Loucy (cell line): ENCODE data around the gene CAPN14.

Experiments
- H2AFZ ChIP-seq: fragments of 200-600 bp; sonication (generic); 2 replicates; pipeline ENCODE4 v1.6.0; 2016; ENCODE audit warnings: antibody characterized with exemption, mild to moderate bottlenecking, low read length, moderate library complexity
- H3F3A ChIP-seq: fragments of 200-600 bp; 2 replicates; pipeline ENCODE4 v1.6.0; 2016; ENCODE audit warnings: antibody characterized with exemption, low read depth, mild to moderate bottlenecking
- H3K27me3 ChIP-seq: fragments of 200-600 bp; sonication (generic); 2 replicates; pipeline ENCODE4 v1.6.1; 2014; ENCODE audit warnings: low read length, mild to moderate bottlenecking; ENCODE audit not compliant: insufficient read depth, poor library complexity, severe bottlenecking
- H3K36me3 ChIP-seq: fragments of 200-600 bp; sonication (generic); 2 replicates; pipeline ENCODE4 v1.6.1; 2016; ENCODE audit warnings: low read length; ENCODE audit not compliant: insufficient read depth
- H3K4me1 ChIP-seq: fragments of 200-600 bp; sonication (generic); 2 replicates; pipeline ENCODE4 v1.5.1; 2014; ENCODE audit warnings: low read length, mild to moderate bottlenecking; ENCODE audit not compliant: insufficient read depth, poor library complexity, severe bottlenecking
- H3K4me2 ChIP-seq: fragments of 200-600 bp; sonication (generic); 2 replicates; pipeline ENCODE4 v1.6.0; 2014; ENCODE audit warnings: antibody characterized with exemption, low read length, low read depth, mild to moderate bottlenecking; ENCODE audit not compliant: poor library complexity, severe bottlenecking
- H3K4me3 ChIP-seq: fragments of 200-600 bp; sonication (generic); 2 replicates; pipeline ENCODE4 v1.5.1; 2014; ENCODE audit warnings: low read length, mild to moderate bottlenecking, mixed read lengths; ENCODE audit not compliant: poor library complexity, severe bottlenecking
- H3K79me2 ChIP-seq: fragments of 200-600 bp; sonication (generic); 2 replicates; pipeline ENCODE4 v1.6.1; 2014; ENCODE audit warnings: low read length; ENCODE audit not compliant: insufficient read depth
- H3K9ac ChIP-seq: fragments of 200-600 bp; sonication (generic); 2 replicates; pipeline ENCODE4 v1.6.0; 2014; ENCODE audit warnings: mild to moderate bottlenecking, low read depth, low read length, moderate library complexity; ENCODE audit not compliant: poor library complexity, severe bottlenecking
- H3K9me2 ChIP-seq: fragments of 200-600 bp; sonication (generic); replicated peaks from 2 replicates; pipeline ENCODE4 v1.6.1; 2016; ENCODE audit warnings: low read depth, low read length, mixed read lengths
- H3K9me3 ChIP-seq: fragments of 200-600 bp; sonication (generic); 2 replicates; pipeline ENCODE4 v1.6.1; 2014; ENCODE audit warnings: mild to moderate bottlenecking, antibody characterized with exemption, low read length, low read depth; ENCODE audit not compliant: insufficient read depth
- H4K20me1 ChIP-seq: fragments of 200-600 bp; sonication (generic); 2 replicates; pipeline ENCODE4 v1.6.0; 2014; ENCODE audit warnings: antibody characterized with exemption, low read length, mild to moderate bottlenecking; ENCODE audit not compliant: insufficient read depth, poor library complexity, severe bottlenecking
- EZH2phosphoT487 ChIP-seq: fragments of 200-600 bp; IDR thresholded peaks from 2 replicates; pipeline ENCODE4 v1.6.1; 2018; ENCODE audit warnings: antibody characterized with exemption, mild to moderate bottlenecking, moderate library complexity, borderline replicate concordance
- TF ChIP-seq, protein P1 (sequence below): fragments of 200-600 bp; sonication (generic); conservative IDR thresholded peaks from 2 replicates; pipeline ENCODE4 v1.5.1; 2014; ENCODE audit warnings: mild to moderate bottlenecking, antibody characterized with exemption, low read length

Gene CAPN14

GRCh38 chr2:31223749-31224148 is 6.4 kb upstream of the CAPN14 start:
- Histone ChIP-seq H3F3A (no peaks in the 10 kb centered on the region), H2AFZ (no peak overlapping the region), H3K4me1 (peaks cover 10% of the 10 kb centered on the region), H3K79me2 (no peaks in the 10 kb centered on the region), H3K9me3 (no peaks in the 10 kb centered on the region), H3K4me2 (no peak overlapping the region), H3K9me2 (no peaks in the 10 kb centered on the region), H3K27me3 (no peaks in the 10 kb centered on the region), H3K36me3 (no peaks in the 10 kb centered on the region), H3K4me3 (no peak overlapping the region), H4K20me1 (no peaks in the 10 kb centered on the region), H3K9ac (no peak overlapping the region)
- no peak for TF ChIP-seq EZH2phosphoT487
- TF ChIP-seq, protein P1, sequence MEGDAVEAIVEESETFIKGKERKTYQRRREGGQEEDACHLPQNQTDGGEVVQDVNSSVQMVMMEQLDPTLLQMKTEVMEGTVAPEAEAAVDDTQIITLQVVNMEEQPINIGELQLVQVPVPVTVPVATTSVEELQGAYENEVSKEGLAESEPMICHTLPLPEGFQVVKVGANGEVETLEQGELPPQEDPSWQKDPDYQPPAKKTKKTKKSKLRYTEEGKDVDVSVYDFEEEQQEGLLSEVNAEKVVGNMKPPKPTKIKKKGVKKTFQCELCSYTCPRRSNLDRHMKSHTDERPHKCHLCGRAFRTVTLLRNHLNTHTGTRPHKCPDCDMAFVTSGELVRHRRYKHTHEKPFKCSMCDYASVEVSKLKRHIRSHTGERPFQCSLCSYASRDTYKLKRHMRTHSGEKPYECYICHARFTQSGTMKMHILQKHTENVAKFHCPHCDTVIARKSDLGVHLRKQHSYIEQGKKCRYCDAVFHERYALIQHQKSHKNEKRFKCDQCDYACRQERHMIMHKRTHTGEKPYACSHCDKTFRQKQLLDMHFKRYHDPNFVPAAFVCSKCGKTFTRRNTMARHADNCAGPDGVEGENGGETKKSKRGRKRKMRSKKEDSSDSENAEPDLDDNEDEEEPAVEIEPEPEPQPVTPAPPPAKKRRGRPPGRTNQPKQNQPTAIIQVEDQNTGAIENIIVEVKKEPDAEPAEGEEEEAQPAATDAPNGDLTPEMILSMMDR = no peak

- Histone ChIP-seq H4K20me1 (no peaks in the 10 kb centered on the region), H3K27me3 (no peaks in the 10 kb centered on the region), H3K79me2 (no peaks in the 10 kb centered on the region), H3K9ac (no peak overlapping the region), H3K4me2 (no peak overlapping the region), H2AFZ (no peak overlapping the region), H3K9me3 (no peaks in the 10 kb centered on the region), H3K4me3 (no peak overlapping the region), H3K4me1 (peaks cover 13% of the 10 kb centered on the region), H3K36me3 (no peaks in the 10 kb centered on the region), H3K9me2 (no peaks in the 10 kb centered on the region), H3F3A (no peaks in the 10 kb centered on the region)
- TF ChIP-seq, protein P1 = no peak
- no peak for TF ChIP-seq EZH2phosphoT487
Observed at GRCh38 chr2:31223026-31223425, 5.7 kb upstream of the CAPN14 start.

DNA sequence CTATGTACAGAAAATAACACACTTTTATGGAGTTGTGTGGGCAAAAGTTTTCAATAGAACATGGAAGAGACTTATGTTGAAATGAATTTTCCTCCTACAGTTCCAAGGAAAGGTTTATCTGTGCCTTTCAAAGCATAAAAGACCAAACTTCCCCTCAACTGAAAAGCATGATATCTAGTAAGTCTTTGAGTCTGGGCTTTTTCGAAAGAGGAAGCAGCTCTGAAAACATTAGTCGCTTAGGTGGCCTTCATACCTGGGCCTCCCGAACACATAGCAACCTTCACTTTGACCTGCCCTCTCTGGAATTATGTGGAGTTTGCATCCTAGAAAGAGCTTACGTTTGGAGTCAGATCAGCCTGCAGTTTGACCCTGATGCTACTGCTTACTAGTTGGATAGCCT is 4.8 kb upstream of the CAPN14 start:
- Histone ChIP-seq H3K4me2 (no peak overlapping the region), H3K9ac (no peak overlapping the region), H3K4me1 (peaks cover 23% of the 10 kb centered on the region), H3K27me3 (no peaks in the 10 kb centered on the region), H2AFZ (no peak overlapping the region), H3F3A (no peaks in the 10 kb centered on the region), H3K9me2 (no peaks in the 10 kb centered on the region), H3K79me2 (no peaks in the 10 kb centered on the region), H3K9me3 (no peaks in the 10 kb centered on the region), H3K4me3 (no peak overlapping the region), H3K36me3 (no peaks in the 10 kb centered on the region), H4K20me1 (no peaks in the 10 kb centered on the region)
- TF ChIP-seq EZH2phosphoT487 = no peak
- TF ChIP-seq, protein P1 = no peak
